GM12878 (cell line): Measurements from ENCODE around the gene SLC37A1. TPM values are rescaled to one million over a fixed set of nuclear protein-coding genes. Genes with fewer than 3 reads are reported as not detected.
A peak's percentile ranks its signal among the peaks of the same experiment; 100 is the strongest.

ENCODE experiments used
- BHLHE40 ChIP-seq, 2 experiments: fragments of 450-650 bp in 1 of 2; IDR thresholded peaks; 2 replicates each; pipeline ENCODE4 v1.6.1; 2011 to 2017; ENCODE audit warnings: low read depth in 2 of 2, borderline replicate concordance in 1 of 2, improper control_type of control experiment in 1 of 2, low read length in 1 of 2, mild to moderate bottlenecking in 1 of 2
- CEBPB ChIP-seq, 2 experiments: fragments of 150-350 bp in 1 of 2; IDR thresholded peaks; 2 replicates each; pipeline ENCODE4 v1.6.1; 2012 to 2014; ENCODE audit warnings: low read depth in 2 of 2, low read length in 2 of 2, borderline replicate concordance in 1 of 2, inconsistent platforms in 1 of 2
- EED ChIP-seq: sonication (generic); IDR thresholded peaks from 2 replicates; pipeline ENCODE4 v1.6.1; 2016; ENCODE audit warnings: antibody characterized with exemption, low read depth
- FOS ChIP-seq: IDR thresholded peaks from 3 replicates; pipeline ENCODE4 v1.6.1; 2011; ENCODE audit warnings: borderline replicate concordance; ENCODE audit not compliant: insufficient read length; ENCODE audit errors: extremely low read depth
- IKZF1 ChIP-seq: fragments of 450-650 bp; conservative IDR thresholded peaks from 2 replicates; pipeline ENCODE4 v1.6.1; 2017; ENCODE audit warnings: antibody characterized with exemption, mild to moderate bottlenecking
- KDM1A ChIP-seq: fragments of 200-600 bp; sonication (generic); IDR thresholded peaks from 2 replicates; pipeline ENCODE4 v1.6.1; 2016; ENCODE audit warnings: borderline replicate concordance
- PAX8 ChIP-seq: fragments of 450-650 bp; IDR thresholded peaks from 2 replicates; pipeline ENCODE4 v1.6.1; 2017; ENCODE audit warnings: mild to moderate bottlenecking, moderate library complexity
- SIN3A ChIP-seq: IDR thresholded peaks from 2 replicates; pipeline ENCODE4 v1.6.1; 2012; ENCODE audit warnings: low read depth, low read length, improper control_type of control experiment
- SREBF2 ChIP-seq: IDR thresholded peaks from 2 replicates; pipeline ENCODE4 v1.6.1; 2012; ENCODE audit warnings: mild to moderate bottlenecking, low read length
- STAT1 ChIP-seq: fragments of 450-650 bp; conservative IDR thresholded peaks from 2 replicates; pipeline ENCODE4 v1.6.1; 2014; ENCODE audit warnings: antibody characterized with exemption, mild to moderate bottlenecking
- TCF3 ChIP-seq: IDR thresholded peaks from 2 replicates; pipeline ENCODE4 v1.6.1; 2012; ENCODE audit warnings: low read depth, mild to moderate bottlenecking, low read length, borderline replicate concordance; ENCODE audit not compliant: insufficient read depth
- USF1 ChIP-seq: IDR thresholded peaks from 2 replicates; pipeline ENCODE4 v1.6.1; 2011; ENCODE audit warnings: borderline replicate concordance, low read depth, mild to moderate bottlenecking, moderate library complexity, mixed read lengths, low read length; ENCODE audit not compliant: insufficient read depth; ENCODE audit errors: extremely low read length
- YBX1 ChIP-seq: fragments of 450-650 bp; IDR thresholded peaks from 2 replicates; pipeline ENCODE4 v1.6.1; 2016; ENCODE audit warnings: antibody characterized with exemption
- ZBTB40 ChIP-seq: fragments of 450-650 bp; IDR thresholded peaks from 2 replicates; pipeline ENCODE4 v1.6.1; 2016; ENCODE audit warnings: mild to moderate bottlenecking, moderate library complexity, borderline replicate concordance
- ZNF207 ChIP-seq: fragments of 450-650 bp; IDR thresholded peaks from 2 replicates; pipeline ENCODE4 v1.6.1; 2014; ENCODE audit warnings: antibody characterized with exemption, mild to moderate bottlenecking, borderline replicate concordance
- polyA plus RNA-seq, 11 experiments: library from polyadenylated mRNA; depleted of rRNA in 4 of 11; unstranded in 6 of 11; stranded (reverse) in 5 of 11; fragments of >200 nt; fragmentation: Nextera tagmentation in 4 of 11; fragmentation: Illumina TruSeq in 1 of 11; extraction: Ambion mirVana in 4 of 11; extraction: Trizol in 1 of 11; gene quantifications; 1 replicate in 1 of 11; 2 replicates in 10 of 11; pipeline versions ENCODE4 v1.2.1 to v1.2.3, GENCODE V29; 2011 to 2016; ENCODE audit warnings: inconsistent platforms in 2 of 11, missing spikeins in 2 of 11, low read depth in 1 of 11
- total RNA-seq, 4 experiments: library from RNA; depleted of rRNA in 3 of 4; stranded (reverse); fragments of >200 nt in 3 of 4; fragmentation: Illumina TruSeq in 1 of 4; extraction: Trizol in 1 of 4; gene quantifications; 2 replicates each; pipeline versions ENCODE4 v1.2.1 to v1.2.3, GENCODE V29; 2013 to 2021
- TF ChIP-seq, protein P1 (sequence below): IDR thresholded peaks from 2 replicates; pipeline ENCODE4 v1.6.1; 2012; ENCODE audit warnings: mild to moderate bottlenecking, low read depth, low read length
- TF ChIP-seq, protein P2 (sequence below): IDR thresholded peaks from 2 replicates; pipeline ENCODE4 v1.6.1; 2012; ENCODE audit warnings: low read depth, low read length, improper control_type of control experiment

Gene SLC37A1
- total and polyA plus RNA-seq, 10 of the 15 experiments (the other 5 are each of a cell fraction or from before 2014, with no cell fraction given): 1.1 to 35.5 (median 24.4) TPM

DNA sequence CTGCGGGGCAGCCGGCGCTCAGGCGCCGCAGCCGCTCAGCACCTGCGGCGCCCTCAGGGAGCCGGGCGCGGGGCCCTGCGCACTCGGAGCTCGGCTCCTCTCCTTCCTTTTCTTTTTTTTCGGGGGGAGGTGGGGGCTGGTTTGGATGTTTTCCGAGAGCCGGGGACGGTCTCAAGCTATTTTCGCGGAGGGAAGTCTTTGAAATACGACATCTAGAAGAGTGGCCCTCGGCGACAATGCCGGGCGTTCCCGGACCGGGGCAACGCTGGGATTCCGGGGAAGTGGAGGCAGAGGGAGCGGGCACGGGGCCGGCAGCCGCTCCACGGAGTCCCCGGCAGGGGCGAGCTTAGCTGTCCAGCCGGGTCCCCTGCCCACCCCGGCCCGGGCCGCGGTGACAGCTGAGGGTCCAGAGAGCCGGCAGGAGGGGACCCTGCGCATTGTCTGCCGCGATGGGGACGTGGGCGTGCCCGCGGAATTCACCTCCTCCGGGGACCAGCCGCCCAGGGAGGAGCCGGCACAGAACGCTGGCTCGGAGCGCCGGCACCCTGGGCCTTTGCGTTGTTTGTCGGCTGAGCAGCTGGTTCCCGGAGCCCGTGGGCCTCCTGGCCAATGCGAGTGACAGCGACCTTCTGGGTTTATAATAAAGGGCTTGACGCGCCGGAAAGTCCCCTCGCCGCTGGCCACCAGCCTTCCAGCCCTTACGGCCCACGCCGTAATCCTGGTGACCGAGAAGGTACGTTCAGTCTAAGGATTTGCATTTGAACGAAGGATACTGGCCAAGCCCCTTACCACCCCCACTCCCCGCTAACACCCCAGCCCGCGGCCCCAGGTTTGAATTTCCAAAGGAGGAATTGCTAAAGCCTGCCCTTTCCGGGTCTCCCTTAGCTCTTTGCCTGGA lies 582 bp downstream of the SLC37A1 start (continued):
- TF ChIP-seq KDM1A (no peak), TCF3 (0 out of 2 replicates have a peak, but pooled peaks have one; percentile 43), ZBTB40 (no peak), SREBF2 (no peak), BHLHE40 (IDR thresholded peaks at IDR 0.05; ENCODE audit: borderline replicate concordance in 1 of 2, low read depth in 2 of 2, low read length in 1 of 2) (peak; percentile 10 to 58; a peak in 3 of 4 replicates), EED (peak; percentile 47; the same call in 1 of the 2 replicates), SIN3A (0 out of 2 replicates have a peak, but pooled peaks have one; percentile 29), STAT1 (no peak), IKZF1 (peak; percentile 57), PAX8 (no peak), YBX1 (no peak), CEBPB (IDR thresholded peaks at IDR 0.05; ENCODE audit: borderline replicate concordance in 1 of 2, low read depth in 2 of 2, low read length in 2 of 2) (no peak), USF1 (no peak), FOS (no peak), ZNF207 (peak; percentile 75; the same call in 1 of the 2 replicates)
- TF ChIP-seq, protein P1, sequence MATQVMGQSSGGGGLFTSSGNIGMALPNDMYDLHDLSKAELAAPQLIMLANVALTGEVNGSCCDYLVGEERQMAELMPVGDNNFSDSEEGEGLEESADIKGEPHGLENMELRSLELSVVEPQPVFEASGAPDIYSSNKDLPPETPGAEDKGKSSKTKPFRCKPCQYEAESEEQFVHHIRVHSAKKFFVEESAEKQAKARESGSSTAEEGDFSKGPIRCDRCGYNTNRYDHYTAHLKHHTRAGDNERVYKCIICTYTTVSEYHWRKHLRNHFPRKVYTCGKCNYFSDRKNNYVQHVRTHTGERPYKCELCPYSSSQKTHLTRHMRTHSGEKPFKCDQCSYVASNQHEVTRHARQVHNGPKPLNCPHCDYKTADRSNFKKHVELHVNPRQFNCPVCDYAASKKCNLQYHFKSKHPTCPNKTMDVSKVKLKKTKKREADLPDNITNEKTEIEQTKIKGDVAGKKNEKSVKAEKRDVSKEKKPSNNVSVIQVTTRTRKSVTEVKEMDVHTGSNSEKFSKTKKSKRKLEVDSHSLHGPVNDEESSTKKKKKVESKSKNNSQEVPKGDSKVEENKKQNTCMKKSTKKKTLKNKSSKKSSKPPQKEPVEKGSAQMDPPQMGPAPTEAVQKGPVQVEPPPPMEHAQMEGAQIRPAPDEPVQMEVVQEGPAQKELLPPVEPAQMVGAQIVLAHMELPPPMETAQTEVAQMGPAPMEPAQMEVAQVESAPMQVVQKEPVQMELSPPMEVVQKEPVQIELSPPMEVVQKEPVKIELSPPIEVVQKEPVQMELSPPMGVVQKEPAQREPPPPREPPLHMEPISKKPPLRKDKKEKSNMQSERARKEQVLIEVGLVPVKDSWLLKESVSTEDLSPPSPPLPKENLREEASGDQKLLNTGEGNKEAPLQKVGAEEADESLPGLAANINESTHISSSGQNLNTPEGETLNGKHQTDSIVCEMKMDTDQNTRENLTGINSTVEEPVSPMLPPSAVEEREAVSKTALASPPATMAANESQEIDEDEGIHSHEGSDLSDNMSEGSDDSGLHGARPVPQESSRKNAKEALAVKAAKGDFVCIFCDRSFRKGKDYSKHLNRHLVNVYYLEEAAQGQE: no peak
- TF ChIP-seq, protein P2, sequence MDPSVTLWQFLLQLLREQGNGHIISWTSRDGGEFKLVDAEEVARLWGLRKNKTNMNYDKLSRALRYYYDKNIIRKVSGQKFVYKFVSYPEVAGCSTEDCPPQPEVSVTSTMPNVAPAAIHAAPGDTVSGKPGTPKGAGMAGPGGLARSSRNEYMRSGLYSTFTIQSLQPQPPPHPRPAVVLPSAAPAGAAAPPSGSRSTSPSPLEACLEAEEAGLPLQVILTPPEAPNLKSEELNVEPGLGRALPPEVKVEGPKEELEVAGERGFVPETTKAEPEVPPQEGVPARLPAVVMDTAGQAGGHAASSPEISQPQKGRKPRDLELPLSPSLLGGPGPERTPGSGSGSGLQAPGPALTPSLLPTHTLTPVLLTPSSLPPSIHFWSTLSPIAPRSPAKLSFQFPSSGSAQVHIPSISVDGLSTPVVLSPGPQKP: no peak
